Left lung (tissue), 10 donors: ENCODE data around the gene DUS1L. TPM values are rescaled to one million over a fixed set of nuclear protein-coding genes. Genes with fewer than 3 reads are reported as not detected.

Experiments
- ATAC-seq: fragments of 200-7000 bp; cut with Tn5 transposase; one replicate; pipeline ENCODE4 v1.9.1; 2020; ENCODE audit warnings: moderate library complexity
- DNase-seq, 4 donors: peaks; one replicate each; pipeline ENCODE4 v3.0.0-alpha.2; 2013 to 2020
- H3K27ac ChIP-seq, 2 donors: fragments of 200-600 bp; sonication (generic) in 1 of 2; one replicate each; pipeline versions ENCODE4 v1.5.0 to v1.8.0; 2020 to 2021
- H3K27me3 ChIP-seq, 2 donors: fragments of 200-600 bp; sonication (generic) in 1 of 2; one replicate each; pipeline versions ENCODE4 v1.5.0 to v1.8.0; 2020 to 2021
- H3K36me3 ChIP-seq, 2 donors: fragments of 200-600 bp; sonication (generic) in 1 of 2; one replicate each; pipeline versions ENCODE4 v1.5.0 to v1.8.0; 2020 to 2021
- H3K4me1 ChIP-seq, 2 donors: fragments of 200-600 bp; one replicate each; pipeline ENCODE4 v1.8.0; 2021
- H3K4me3 ChIP-seq, 2 donors: fragments of 200-600 bp; sonication (generic) in 1 of 2; one replicate each; pipeline versions ENCODE4 v1.5.0 to v1.8.0; 2020 to 2021; ENCODE audit warnings: mild to moderate bottlenecking in 1 of 2
- H3K9me3 ChIP-seq, 2 donors: fragments of 200-600 bp; sonication (generic) in 1 of 2; one replicate each; pipeline versions ENCODE4 v1.5.0 to v1.8.0; 2020 to 2021
- CTCF ChIP-seq, 2 donors: fragments of 200-600 bp; sonication (generic) in 1 of 2; IDR thresholded peaks; one replicate each; pipeline versions ENCODE4 v1.5.0 to v1.8.0; 2021; ENCODE audit warnings: antibody characterized with exemption in 2 of 2
- intact Hi-C, 2 donors: fragments of 100-400 bp; cut with DNase I; formaldehyde crosslinking; loops; one replicate each; pipeline versions ENCODE4 v1.11.2 to v1.14.2; 2022
- polyA plus RNA-seq, 6 donors: library from polyadenylated mRNA; unstranded; fragments of 120-200 nt; gene quantifications; one replicate each; pipeline ENCODE4 v1.2.1, GENCODE V29; 2013; ENCODE audit not compliant: insufficient read length in 6 of 6
- total RNA-seq, 2 donors: library from RNA; stranded (reverse); fragmentation: NEBNext Ultra II Directional; extraction: Animal tissue kit (Norgen Biotek cat#: 25700); gene quantifications; one replicate each; pipeline ENCODE4 v1.2.1, GENCODE V29; 2021
- donor health status: DM: no; HTN: yes; CAD: no.
- donor health status: DM: no; HTN: no; CAD: no.

DUS1L gene
- total and polyA plus RNA-seq, 8 donors: 55.7 to 103 (median 74.0) TPM

- ATAC-seq (no peak), DNase-seq (no peak)
- TF ChIP-seq CTCF (IDR thresholded peaks at IDR 0.05): no peak
- intact Hi-C loops: no loop called here
- H3K27ac ChIP-seq: no peak overlapping the region
- no peaks in the 10 kb centered on the region for H3K9me3 ChIP-seq
- H3K36me3 ChIP-seq: peaks cover 0 to 8% of the 10 kb centered on the region in 2 donors
- no peaks in the 10 kb centered on the region for H3K27me3 ChIP-seq
- H3K4me1 ChIP-seq: peaks cover 32 to 48% of the 10 kb centered on the region in 2 donors
- H3K4me3 ChIP-seq: no peak overlapping the region
Measured at GRCh38 chr17:82108496-82108945, 42.9 kb upstream of the DUS1L start.

- H3K36me3 ChIP-seq: peaks cover 0 to 8% of the 10 kb centered on the region in 2 donors
- no peaks in the 10 kb centered on the region for H3K27me3 ChIP-seq
- no peak overlapping the region for H3K27ac ChIP-seq
- DNase-seq: peak in 1 of 4 donors; percentile 80
- intact Hi-C loops: no loop called here
- no peak overlapping the region for H3K4me3 ChIP-seq
- ATAC-seq: no peak
- TF ChIP-seq CTCF (IDR thresholded peaks at IDR 0.05): no peak
- peaks cover 32 to 53% of the 10 kb centered on the region in 2 donors for H3K4me1 ChIP-seq
- no peaks in the 10 kb centered on the region for H3K9me3 ChIP-seq
Measured at GRCh38 chr17:82108038-82108437, 42.4 kb upstream of the DUS1L start.

- Histone ChIP-seq H3K27ac (peak overlapping the region; percentile 84 to 87), H3K27me3 (no peaks in the 10 kb centered on the region), H3K4me3 (no peak overlapping the region), H3K36me3 (peaks cover 0 to 6% of the 10 kb centered on the region in 2 donors), H3K4me1 (peaks cover 31 to 56% of the 10 kb centered on the region in 2 donors), H3K9me3 (no peaks in the 10 kb centered on the region)
- ATAC-seq (no peak), DNase-seq (no peak)
- intact Hi-C loops: no loop called here
- TF ChIP-seq CTCF (IDR thresholded peaks at IDR 0.05): no peak
Measured at GRCh38 chr17:82107341-82107860, 41.8 kb upstream of the DUS1L start.

DNA sequence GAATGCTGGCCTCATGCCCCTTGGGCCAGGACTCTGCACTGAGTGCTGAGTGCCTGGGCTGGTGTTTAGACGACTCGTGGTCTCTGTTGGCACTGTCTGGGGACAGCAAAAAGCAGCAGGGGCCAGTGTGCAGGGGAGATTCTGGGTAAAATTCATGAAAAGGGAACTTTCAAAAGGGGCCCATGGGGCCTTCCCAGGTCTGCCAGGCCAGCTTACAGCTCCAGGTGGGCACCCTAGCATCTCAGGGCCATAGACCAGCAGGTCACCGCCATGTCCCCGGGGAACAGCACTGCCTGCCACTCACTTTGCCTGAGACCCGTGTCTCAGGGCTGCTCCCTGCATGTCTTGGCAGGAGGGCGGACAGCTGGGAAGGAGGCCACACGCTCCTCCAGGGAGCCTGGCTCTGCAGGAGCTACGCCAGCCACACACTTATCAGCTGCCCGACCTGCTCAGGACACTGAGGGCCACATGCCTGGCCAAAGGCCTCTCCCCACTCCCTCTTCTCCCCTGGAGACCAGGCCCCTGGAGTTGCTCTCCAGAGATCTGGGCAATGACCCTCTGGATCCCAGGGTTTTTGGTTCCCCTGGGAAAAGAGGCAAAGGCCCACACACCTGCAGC is 41.2 kb upstream of the DUS1L start:
- H3K27me3 ChIP-seq: no peaks in the 10 kb centered on the region
- no peak for TF ChIP-seq CTCF (IDR thresholded peaks at IDR 0.05)
- ATAC-seq (peak; percentile 34), DNase-seq (no peak)
- H3K4me1 ChIP-seq: peaks cover 28 to 57% of the 10 kb centered on the region in 2 donors
- H3K36me3 ChIP-seq: no peaks in the 10 kb centered on the region
- intact Hi-C loops: no loop called here
- H3K4me3 ChIP-seq: peak overlapping the region in 1 of 2 donors; percentile 37
- H3K27ac ChIP-seq: peak overlapping the region; percentile 84 to 87
- H3K9me3 ChIP-seq: no peaks in the 10 kb centered on the region

DNA sequence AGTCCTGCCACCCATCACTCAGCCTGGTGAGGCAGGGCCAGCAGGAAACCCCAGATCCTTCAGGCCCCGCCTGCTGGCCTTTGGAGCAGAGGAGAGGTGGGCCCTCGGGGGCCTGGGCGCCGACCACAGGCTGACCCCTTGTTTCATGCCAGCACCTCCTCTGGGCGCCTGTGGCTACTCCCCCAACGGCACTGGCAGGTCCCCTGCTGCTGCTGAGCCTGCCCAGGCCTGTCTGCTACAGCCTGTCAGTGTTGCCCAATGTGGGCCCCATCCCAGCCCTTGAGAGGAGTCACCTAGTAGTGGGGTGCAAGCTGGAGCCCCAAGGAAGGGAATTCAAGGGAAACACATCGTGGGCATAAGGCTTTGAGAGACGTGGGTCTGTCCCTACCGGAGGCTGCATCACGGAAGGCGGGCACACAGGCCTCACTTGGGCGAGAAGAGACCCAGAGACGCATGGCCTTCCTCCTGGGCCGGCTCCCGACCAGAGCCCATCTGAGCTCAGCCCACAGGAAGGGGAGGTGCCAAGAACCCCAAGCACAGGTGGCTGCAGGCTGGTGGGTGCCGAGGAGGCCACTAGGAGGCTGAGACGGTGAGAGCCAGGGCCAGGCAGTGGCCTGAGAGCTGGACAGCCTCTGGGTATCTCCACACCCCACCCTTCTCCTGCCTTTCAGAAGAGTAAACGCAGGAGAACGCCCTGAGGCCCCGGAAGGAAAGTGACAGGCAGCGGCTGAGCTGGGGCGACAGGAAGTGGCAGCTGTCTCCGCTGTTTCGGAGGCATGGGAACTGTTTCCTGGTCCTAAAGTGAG is 40.5 kb upstream of the DUS1L start:
- no peaks in the 10 kb centered on the region for H3K36me3 ChIP-seq
- intact Hi-C loops: no loop called here
- H3K27me3 ChIP-seq: no peaks in the 10 kb centered on the region
- H3K9me3 ChIP-seq: no peaks in the 10 kb centered on the region
- ATAC-seq (peak; percentile 78), DNase-seq (peak; percentile 33 to 91 (median 66))
- peaks cover 28 to 64% of the 10 kb centered on the region in 2 donors for H3K4me1 ChIP-seq
- peak in 1 of 2 donors; percentile 54 for TF ChIP-seq CTCF (IDR thresholded peaks at IDR 0.05)
- peak overlapping the region; percentile 84 to 87 for H3K27ac ChIP-seq
- H3K4me3 ChIP-seq: peak overlapping the region; percentile 6 to 37
